Measurements from ENCODE around the gene KLHL29. TPM values are rescaled to one million over a fixed set of nuclear protein-coding genes. Genes with fewer than 3 reads are reported as not detected.

KLHL29 gene
- total RNA-seq, 1 donor from 2014 or later = 8.0 TPM

GRCh38 chr2:23563673-23564614 is 179.0 kb downstream of the KLHL29 start:
- no peak for DNase-seq (ENCODE audit: low spot score)
- H3K27ac Mint-ChIP-seq (ENCODE audit: unreplicated experiment) = peak overlapping the region; percentile 84
- H3K4me1 Mint-ChIP-seq (ENCODE audit: low read depth) = peaks cover 28% of the 10 kb centered on the region
- TF ChIP-seq, protein P1, sequence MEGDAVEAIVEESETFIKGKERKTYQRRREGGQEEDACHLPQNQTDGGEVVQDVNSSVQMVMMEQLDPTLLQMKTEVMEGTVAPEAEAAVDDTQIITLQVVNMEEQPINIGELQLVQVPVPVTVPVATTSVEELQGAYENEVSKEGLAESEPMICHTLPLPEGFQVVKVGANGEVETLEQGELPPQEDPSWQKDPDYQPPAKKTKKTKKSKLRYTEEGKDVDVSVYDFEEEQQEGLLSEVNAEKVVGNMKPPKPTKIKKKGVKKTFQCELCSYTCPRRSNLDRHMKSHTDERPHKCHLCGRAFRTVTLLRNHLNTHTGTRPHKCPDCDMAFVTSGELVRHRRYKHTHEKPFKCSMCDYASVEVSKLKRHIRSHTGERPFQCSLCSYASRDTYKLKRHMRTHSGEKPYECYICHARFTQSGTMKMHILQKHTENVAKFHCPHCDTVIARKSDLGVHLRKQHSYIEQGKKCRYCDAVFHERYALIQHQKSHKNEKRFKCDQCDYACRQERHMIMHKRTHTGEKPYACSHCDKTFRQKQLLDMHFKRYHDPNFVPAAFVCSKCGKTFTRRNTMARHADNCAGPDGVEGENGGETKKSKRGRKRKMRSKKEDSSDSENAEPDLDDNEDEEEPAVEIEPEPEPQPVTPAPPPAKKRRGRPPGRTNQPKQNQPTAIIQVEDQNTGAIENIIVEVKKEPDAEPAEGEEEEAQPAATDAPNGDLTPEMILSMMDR (IDR thresholded peaks at IDR 0.05) = peak; percentile 68
- H3K9me3 Mint-ChIP-seq (ENCODE audit: low read depth) = no peaks in the 10 kb centered on the region
- peaks cover 6% of the 10 kb centered on the region for H3K27me3 Mint-ChIP-seq (ENCODE audit: low read depth)
- no peak overlapping the region for H3K4me3 Mint-ChIP-seq (ENCODE audit: unreplicated experiment)
- H3K36me3 Mint-ChIP-seq (ENCODE audit: low read depth) = peaks cover 2% of the 10 kb centered on the region

- H3K9me3 Mint-ChIP-seq (ENCODE audit: low read depth) = no peaks in the 10 kb centered on the region
- H3K4me3 Mint-ChIP-seq (ENCODE audit: unreplicated experiment) = no peak overlapping the region
- DNase-seq (ENCODE audit: low spot score) = no peak
- peaks cover 2% of the 10 kb centered on the region for H3K36me3 Mint-ChIP-seq (ENCODE audit: low read depth)
- TF ChIP-seq, protein P1 (IDR thresholded peaks at IDR 0.05) = no peak
- H3K4me1 Mint-ChIP-seq (ENCODE audit: low read depth) = peaks cover 32% of the 10 kb centered on the region
- H3K27ac Mint-ChIP-seq (ENCODE audit: unreplicated experiment) = no peak overlapping the region
- peaks cover 6% of the 10 kb centered on the region for H3K27me3 Mint-ChIP-seq (ENCODE audit: low read depth)
Measured at GRCh38 chr2:23564615-23564960, 179.6 kb downstream of the KLHL29 start.

DNA sequence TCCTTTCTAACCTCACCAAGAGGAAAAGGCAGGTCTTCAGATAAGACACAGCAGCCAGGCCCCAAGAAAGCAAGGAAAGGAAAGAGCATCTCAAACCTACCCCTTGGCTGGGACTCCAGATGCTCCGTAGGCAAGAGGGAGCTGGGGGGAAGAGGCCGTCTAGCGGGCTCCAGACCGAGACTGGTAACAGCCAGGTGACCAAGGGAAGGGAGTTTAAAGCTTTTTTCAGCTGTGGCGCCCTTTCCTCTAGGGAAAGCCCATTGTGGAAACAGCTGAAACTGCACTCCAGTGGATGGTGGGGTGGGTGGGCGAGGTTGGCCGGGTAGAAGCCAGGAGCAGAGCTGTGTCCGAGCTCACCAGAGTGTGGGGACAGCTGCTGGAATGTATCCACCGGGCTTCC is 180.4 kb downstream of the KLHL29 start:
- DNase-seq (ENCODE audit: low spot score) = no peak

GRCh38 chr2:23565814-23566213 is 180.8 kb downstream of the KLHL29 start:
- Mint-ChIP-seq H3K4me3 (ENCODE audit: unreplicated experiment) (no peak overlapping the region), H3K9me3 (ENCODE audit: low read depth) (no peaks in the 10 kb centered on the region), H3K4me1 (ENCODE audit: low read depth) (peaks cover 34% of the 10 kb centered on the region), H3K27me3 (ENCODE audit: low read depth) (peaks cover 3% of the 10 kb centered on the region), H3K36me3 (ENCODE audit: low read depth) (peaks cover 2% of the 10 kb centered on the region), H3K27ac (ENCODE audit: unreplicated experiment) (no peak overlapping the region)
- no peak for DNase-seq (ENCODE audit: low spot score)
- TF ChIP-seq, protein P1 (IDR thresholded peaks at IDR 0.05) = no peak

More for the DNA sequence above, 180.4 kb downstream of the KLHL29 start:
- TF ChIP-seq, protein P1 (IDR thresholded peaks at IDR 0.05) = no peak
- Mint-ChIP-seq H3K4me3 (ENCODE audit: unreplicated experiment) (no peak overlapping the region), H3K27me3 (ENCODE audit: low read depth) (peaks cover 3% of the 10 kb centered on the region), H3K27ac (ENCODE audit: unreplicated experiment) (no peak overlapping the region), H3K9me3 (ENCODE audit: low read depth) (no peaks in the 10 kb centered on the region), H3K36me3 (ENCODE audit: low read depth) (peaks cover 2% of the 10 kb centered on the region), H3K4me1 (ENCODE audit: low read depth) (peaks cover 34% of the 10 kb centered on the region)

DNA sequence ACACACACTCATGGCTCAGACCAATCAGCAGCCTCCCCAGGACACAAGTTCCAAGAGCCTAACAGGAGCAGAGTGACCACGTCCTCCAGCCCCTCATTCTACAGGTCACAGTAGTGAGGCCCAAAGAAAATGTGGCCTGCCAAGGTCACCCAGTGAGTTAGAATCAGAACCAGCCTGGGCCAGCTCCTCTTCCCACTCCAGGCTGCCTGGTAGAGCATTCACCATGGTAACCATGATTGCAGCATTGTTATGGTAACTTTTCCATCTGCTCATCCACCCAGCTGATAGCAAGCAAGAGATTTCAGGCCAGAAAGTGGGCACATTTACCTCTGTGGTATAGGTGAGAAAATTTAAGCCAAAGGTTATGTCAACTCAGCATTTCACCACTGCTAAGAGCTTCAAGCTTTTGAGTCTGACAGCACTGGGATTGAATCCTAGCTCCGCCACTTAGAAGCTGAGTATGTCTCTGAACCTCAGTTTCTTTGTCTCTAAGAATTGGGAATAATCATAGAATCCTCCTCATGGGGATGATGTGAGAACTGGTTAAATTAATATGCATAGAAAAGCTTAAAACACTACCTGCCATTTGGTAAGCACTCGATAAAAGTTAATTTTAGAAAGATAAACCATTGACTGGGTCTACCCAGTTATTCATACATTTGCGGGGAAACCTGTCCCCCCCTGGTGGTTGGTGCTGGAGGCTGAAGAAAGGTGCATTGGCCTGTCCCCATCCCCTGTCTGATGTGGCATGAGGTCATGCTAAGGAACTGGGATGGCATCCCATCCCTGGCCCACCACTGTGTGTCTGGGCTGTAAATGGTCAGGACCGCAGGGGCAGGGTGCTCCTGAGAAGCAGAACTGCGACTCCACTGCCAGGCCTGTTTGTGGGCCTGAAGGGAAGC is 181.5 kb downstream of the KLHL29 start:
- Mint-ChIP-seq H3K4me1 (ENCODE audit: low read depth) (peaks cover 34% of the 10 kb centered on the region), H3K36me3 (ENCODE audit: low read depth) (peaks cover 4% of the 10 kb centered on the region), H3K27me3 (ENCODE audit: low read depth) (peaks cover 5% of the 10 kb centered on the region), H3K27ac (ENCODE audit: unreplicated experiment) (no peak overlapping the region), H3K9me3 (ENCODE audit: low read depth) (no peaks in the 10 kb centered on the region), H3K4me3 (ENCODE audit: unreplicated experiment) (no peak overlapping the region)
- DNase-seq (ENCODE audit: low spot score) = no peak
- TF ChIP-seq, protein P1 (IDR thresholded peaks at IDR 0.05) = peak; percentile 69

Measured in chondrocyte (in vitro differentiated cells).